Spleen (tissue), 7 donors: ENCODE results near the gene POLR2I.
A peak's percentile ranks its signal among the peaks of the same experiment; 100 is the strongest.

ENCODE experiments used
- CTCF ChIP-seq, 11 experiments: fragments of 200-600 bp in 7 of 11; fragments of 450-650 bp in 4 of 11; sonication (generic) in 4 of 11; IDR thresholded peaks in 8 of 11; conservative IDR thresholded peaks in 3 of 11; 1 replicate in 7 of 11; 2 replicates in 4 of 11; pipeline versions ENCODE4 v1.4.0 to v1.8.0; 2016 to 2021; ENCODE audit warnings: antibody characterized with exemption in 11 of 11, inconsistent platforms in 4 of 11, mild to moderate bottlenecking in 1 of 11
- POLR2A ChIP-seq, 3 donors: fragments of 450-650 bp; IDR thresholded peaks; one replicate each; pipeline ENCODE4 v1.5.1; 2017; ENCODE audit warnings: antibody characterized with exemption in 3 of 3, mild to moderate bottlenecking in 1 of 3
- POLR2AphosphoS5 ChIP-seq, 3 donors: sonication (generic); formaldehyde crosslinking; IDR thresholded peaks; one replicate each; pipeline ENCODE4 v1.5.1; 2017; ENCODE audit warnings: antibody characterized with exemption in 3 of 3
- donor health status: DM: no; HTN: no; CAD: no; lungs with moderate emphysema.
- donor health status: DM: no; HTN: no; CAD: no.
- donor health status: DM: no; HTN: no; CAD: no.

- TF ChIP-seq POLR2A (IDR thresholded peaks at IDR 0.05) (no peak), CTCF (IDR thresholded peaks at IDR 0.05 in 8 of 11, conservative IDR thresholded peaks at IDR 0.05 in 3 of 11) (no peak), POLR2AphosphoS5 (IDR thresholded peaks at IDR 0.05) (peak in 2 of 3 donors; percentile 27 to 46)
These were observed 6.9 kb upstream of the POLR2I start for GRCh38 chr19:36121486-36122124.
